Endothelial cell (in vitro differentiated cells): ENCODE results near the gene HSDL2. TPM values are rescaled to one million over a fixed set of nuclear protein-coding genes. Genes with fewer than 3 reads are reported as not detected.
A peak's percentile ranks its signal among the peaks of the same experiment; 100 is the strongest.

Experiments used
- DNase-seq: peaks from one replicate; pipeline ENCODE4 v3.0.0; 2021; ENCODE audit warnings: low spot score
- H3K27ac Mint-ChIP-seq: one replicate; pipeline ENCODE4 v1.8.0; 2021; ENCODE audit warnings: mixed read lengths, inconsistent platforms; ENCODE audit not compliant: unreplicated experiment
- H3K27me3 Mint-ChIP-seq: one replicate; pipeline ENCODE4 v1.8.0; 2021; ENCODE audit warnings: mild to moderate bottlenecking, moderate library complexity, mixed read lengths, inconsistent platforms; ENCODE audit not compliant: unreplicated experiment
- H3K36me3 Mint-ChIP-seq: one replicate; pipeline ENCODE4 v1.8.0; 2021; ENCODE audit warnings: mild to moderate bottlenecking, low read depth, mixed read lengths, inconsistent platforms; ENCODE audit not compliant: unreplicated experiment
- H3K4me1 Mint-ChIP-seq: one replicate; pipeline ENCODE4 v1.8.0; 2021; ENCODE audit warnings: mild to moderate bottlenecking, mixed read lengths, inconsistent platforms; ENCODE audit not compliant: unreplicated experiment
- H3K4me3 Mint-ChIP-seq: one replicate; pipeline ENCODE4 v1.8.0; 2021; ENCODE audit warnings: mild to moderate bottlenecking, mixed read lengths, inconsistent platforms; ENCODE audit not compliant: unreplicated experiment
- H3K9me3 Mint-ChIP-seq: one replicate; pipeline ENCODE4 v1.8.0; 2021; ENCODE audit warnings: mixed read lengths, inconsistent platforms; ENCODE audit not compliant: unreplicated experiment
- CTCF ChIP-seq: fragments of 200-600 bp; sonication (generic); IDR thresholded peaks from one replicate; pipeline ENCODE4 v1.5.0; 2021; ENCODE audit warnings: antibody characterized with exemption; ENCODE audit not compliant: unreplicated experiment
- total RNA-seq: library from RNA; stranded (reverse); fragmentation: NEBNext Ultra II Directional; extraction: Animal tissue kit (Norgen Biotek cat#: 25700); gene quantifications from one replicate; pipeline ENCODE4 v1.2.1, GENCODE V29; 2021; ENCODE audit not compliant: unreplicated experiment

HSDL2 gene
- total RNA-seq, 1 donor from 2014 or later = 7.9 TPM

DNA sequence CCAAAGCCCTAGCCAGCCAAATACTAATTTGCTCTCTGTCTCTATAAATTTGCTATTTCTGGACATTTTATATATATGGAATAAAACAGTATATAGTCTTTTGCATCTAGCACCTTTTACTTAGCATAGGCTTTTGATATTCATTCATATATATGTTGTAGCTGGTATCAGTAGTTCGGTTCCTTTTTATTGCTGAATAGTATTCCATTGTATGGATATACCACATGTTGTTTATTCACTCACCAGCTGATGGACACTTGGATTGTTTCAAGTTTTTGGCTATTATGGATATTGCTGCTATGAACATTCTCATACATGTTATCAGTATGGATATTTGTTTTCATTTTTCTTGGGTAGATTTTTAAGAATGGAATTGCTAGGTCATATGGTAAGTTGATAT is 82.9 kb downstream of the HSDL2 start:
- Mint-ChIP-seq H3K4me1 (no peaks in the 10 kb centered on the region), H3K27ac (no peak overlapping the region), H3K9me3 (no peaks in the 10 kb centered on the region), H3K4me3 (no peak overlapping the region), H3K27me3 (no peaks in the 10 kb centered on the region), H3K36me3 (no peaks in the 10 kb centered on the region)
- no peak for TF ChIP-seq CTCF
- DNase-seq = no peak

DNA sequence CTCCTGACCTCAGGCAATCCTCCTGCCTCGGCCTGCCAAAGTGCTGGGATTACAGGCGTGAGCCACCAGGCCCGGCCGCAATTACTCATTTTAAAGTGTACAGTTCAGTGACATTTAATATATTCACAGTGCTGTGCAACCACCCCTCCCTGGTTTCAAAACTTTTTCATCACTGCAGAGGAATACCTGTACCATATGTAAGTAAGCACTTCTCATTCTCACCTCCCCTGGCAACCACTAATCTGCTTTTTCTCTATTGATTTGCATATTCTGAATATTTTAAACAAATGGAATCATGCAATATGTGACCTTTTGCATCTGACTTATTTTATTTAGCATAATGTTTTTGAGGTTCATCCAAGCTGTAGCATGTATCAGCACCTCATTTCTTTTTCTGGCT is 85.4 kb downstream of the HSDL2 start:
- H3K4me1 Mint-ChIP-seq = peaks cover 4% of the 10 kb centered on the region

GRCh38 chr9:112472996-112473395 is 93.1 kb downstream of the HSDL2 start:
- no peak overlapping the region for H3K27ac Mint-ChIP-seq
- H3K4me3 Mint-ChIP-seq = no peak overlapping the region
- no peaks in the 10 kb centered on the region for H3K27me3 Mint-ChIP-seq
- no peaks in the 10 kb centered on the region for H3K9me3 Mint-ChIP-seq
- H3K4me1 Mint-ChIP-seq = peaks cover 4% of the 10 kb centered on the region
- no peak for DNase-seq
- H3K36me3 Mint-ChIP-seq = no peaks in the 10 kb centered on the region
- TF ChIP-seq CTCF = no peak

More for the DNA sequence above, 85.4 kb downstream of the HSDL2 start:
- no peaks in the 10 kb centered on the region for H3K36me3 Mint-ChIP-seq
- no peaks in the 10 kb centered on the region for H3K27me3 Mint-ChIP-seq
- H3K4me3 Mint-ChIP-seq = no peak overlapping the region
- no peaks in the 10 kb centered on the region for H3K9me3 Mint-ChIP-seq
- no peak for DNase-seq
- H3K27ac Mint-ChIP-seq = no peak overlapping the region
- no peak for TF ChIP-seq CTCF

DNA sequence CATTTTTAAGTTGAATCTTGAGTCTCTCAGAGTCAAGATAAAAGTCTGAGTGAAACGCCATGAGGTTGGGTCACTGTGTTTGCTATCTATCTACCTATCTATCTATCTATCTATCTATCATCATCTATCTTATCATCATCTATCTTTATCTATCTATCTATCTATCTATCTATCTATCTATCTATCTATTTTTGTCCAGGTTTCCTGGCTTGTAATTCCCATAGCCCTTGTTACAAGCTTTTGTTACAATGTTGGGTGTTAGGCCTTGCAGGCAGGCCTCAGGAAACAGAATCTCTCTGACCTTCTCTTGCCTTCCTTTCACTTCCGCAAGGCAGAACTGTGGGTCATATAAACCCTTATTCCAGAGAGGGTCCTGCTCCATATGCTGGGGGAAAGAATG is 94.1 kb downstream of the HSDL2 start:
- no peaks in the 10 kb centered on the region for H3K27me3 Mint-ChIP-seq
- H3K4me3 Mint-ChIP-seq = peak overlapping the region; percentile 11
- H3K4me1 Mint-ChIP-seq = no peaks in the 10 kb centered on the region
- TF ChIP-seq CTCF = no peak
- no peaks in the 10 kb centered on the region for H3K9me3 Mint-ChIP-seq
- no peaks in the 10 kb centered on the region for H3K36me3 Mint-ChIP-seq
- H3K27ac Mint-ChIP-seq = no peak overlapping the region
- no peak for DNase-seq

GRCh38 chr9:112475318-112475717 is 95.4 kb downstream of the HSDL2 start:
- Mint-ChIP-seq H3K36me3 (no peaks in the 10 kb centered on the region), H3K9me3 (no peaks in the 10 kb centered on the region), H3K27me3 (no peaks in the 10 kb centered on the region), H3K27ac (no peak overlapping the region), H3K4me3 (no peak overlapping the region), H3K4me1 (no peaks in the 10 kb centered on the region)
- TF ChIP-seq CTCF = no peak
- DNase-seq = no peak
